Measurements from ENCODE around the gene LRRC46. TPM values are rescaled to one million over a fixed set of nuclear protein-coding genes. Genes with fewer than 3 reads are reported as not detected.

The LRRC46 gene
- total RNA-seq, 1 experiment from 2014 or later = 0.31 TPM

- H4K20me1 ChIP-seq (ENCODE audit: control insufficient read depth, insufficient read depth, insufficient read length) = no peaks in the 10 kb centered on the region
- no peaks in the 10 kb centered on the region for H3K23me2 ChIP-seq (ENCODE audit: insufficient read length, low read depth, low read length, poor library complexity, severe bottlenecking)
- H3K56ac ChIP-seq (ENCODE audit: insufficient read length, low read depth, low read length) = no peak overlapping the region
- H2BK15ac ChIP-seq (ENCODE audit: low read depth, low read length) = no peak overlapping the region
- H3K23ac ChIP-seq (ENCODE audit: insufficient read length, low read depth, low read length) = no peak overlapping the region
- Mint-ChIP-seq H3K36me3 (ENCODE audit: insufficient read depth in 1 of 3, low read depth in 3 of 3) (no peaks in the 10 kb centered on the region), H3K4me1 (peaks cover 6% of the 10 kb centered on the region in 2 experiments), H3K27ac (peak overlapping the region in 1 of 3 experiments; percentile 45; a peak in 1 of 7 replicates), H3K4me3 (no peak overlapping the region), H3K27me3 (ENCODE audit: low read depth) (peaks cover 66% of the 10 kb centered on the region), H3K9me3 (no peaks in the 10 kb centered on the region)
- no peak overlapping the region for H2AK5ac ChIP-seq (ENCODE audit: insufficient read length, low read length)
- H2AFZ ChIP-seq (ENCODE audit: low read length) = no peak overlapping the region
- H4K5ac ChIP-seq (ENCODE audit: insufficient read length, low read depth, low read length) = no peak overlapping the region
- H2BK5ac ChIP-seq (ENCODE audit: insufficient read length, low read length) = no peak overlapping the region
- no peaks in the 10 kb centered on the region for H3K79me1 ChIP-seq (ENCODE audit: insufficient read depth, low read depth, low read length, poor library complexity, severe bottlenecking)
- no peak overlapping the region for H2BK12ac ChIP-seq (ENCODE audit: insufficient read length, low read depth, low read length)
- H3K4me1 ChIP-seq (ENCODE audit: insufficient read depth, low read length) = no peaks in the 10 kb centered on the region
- H4K91ac ChIP-seq (ENCODE audit: insufficient read length, low read depth, low read length) = no peak overlapping the region
- H2BK120ac ChIP-seq (ENCODE audit: low read depth, low read length, poor library complexity, severe bottlenecking) = no peak overlapping the region
- no peaks in the 10 kb centered on the region; the same call in none of the 2 replicates for H3K27me3 ChIP-seq (ENCODE audit: insufficient read depth, low read length)
- no peak overlapping the region for H3K4me2 ChIP-seq (ENCODE audit: insufficient read depth, insufficient read length, low read length)
- no peak overlapping the region for H4K8ac ChIP-seq (replicated peaks; ENCODE audit: insufficient read length, low read depth, low read length)
- no peak overlapping the region for H3T11ph ChIP-seq (ENCODE audit: low read length)
- no peak overlapping the region for H3K9ac ChIP-seq (ENCODE audit: extremely low read depth, insufficient read length, low read length)
- no peak overlapping the region for H2BK20ac ChIP-seq (ENCODE audit: low read depth, low read length, poor library complexity, severe bottlenecking)
- no peak for TF ChIP-seq CTCF (conservative IDR thresholded peaks at IDR 0.05)
- no peaks in the 10 kb centered on the region for H3K9me3 ChIP-seq (ENCODE audit: control insufficient read depth, low read depth, low read length)
- H3K27ac ChIP-seq (ENCODE audit: insufficient read length, low read depth, low read length) = no peak overlapping the region
- DNase-seq = no peak
- no peak overlapping the region for H3K4ac ChIP-seq (ENCODE audit: low read depth, low read length)
- no peaks in the 10 kb centered on the region for H3K79me2 ChIP-seq (ENCODE audit: insufficient read depth, low read length)
- H3K14ac ChIP-seq (ENCODE audit: insufficient read depth, low read length) = no peak overlapping the region
- WGBS (ENCODE audit: extremely low coverage, insufficient read length, low lambda C conversion rate) = no CpG with 5 or more reads among the region's 7 CpGs
- H3K18ac ChIP-seq (ENCODE audit: insufficient read length, low read depth, low read length) = no peak overlapping the region
Measured at GRCh38 chr17:47862621-47863440, 31.4 kb downstream of the LRRC46 start.

All from H9 (cell line).